ENCODE measurements around the gene SERTM2. TPM values are rescaled to one million over a fixed set of nuclear protein-coding genes. Genes with fewer than 3 reads are reported as not detected.
A peak's percentile ranks its signal among the peaks of the same experiment; 100 is the strongest.

The SERTM2 gene
- polyA plus RNA-seq (2013, experiment 1 of 2), result 3.4 TPM
- polyA plus RNA-seq (2013, experiment 2 of 2), result 3.3 TPM

DNA sequence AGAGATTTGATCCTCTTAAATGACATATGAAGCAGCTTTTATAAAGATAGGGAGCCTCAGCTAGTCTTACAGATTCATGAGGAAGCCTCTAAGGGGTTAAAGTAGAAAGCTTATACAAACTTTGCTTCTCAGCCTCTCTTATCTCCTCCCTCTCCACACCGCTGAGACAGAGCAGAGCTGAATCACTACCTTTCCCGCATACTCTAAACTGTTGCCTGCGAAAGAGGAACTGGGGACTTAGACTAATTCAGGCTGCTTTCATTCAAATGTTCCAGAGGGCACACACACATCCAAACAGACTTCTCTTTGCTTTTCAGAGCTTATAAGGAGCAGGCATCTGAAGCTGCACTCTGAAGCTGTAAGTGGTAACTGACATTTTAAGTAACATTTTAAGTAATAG lies at the start of gene SERTM2:
Gene SERTM2, plus strand, starts transcription at position 169 of the 400 bp plus-strand sequence. CDS start 7,213 bp downstream, outside the sequence.
- Histone ChIP-seq H2BK5ac (ENCODE audit: low read depth, low read length, poor library complexity, severe bottlenecking) (no peak within 1 kb of the TSS), H3K4me1 (ENCODE audit: control insufficient read depth, insufficient read depth, low read depth, low read length) (no peaks in the 10 kb centered on the region), H4K8ac (ENCODE audit: low read length) (no peak within 1 kb of the TSS), H3K18ac (ENCODE audit: low read depth in 1 of 2, low read length in 2 of 2) (no peak within 1 kb of the TSS), H3K9me3 (ENCODE audit: control insufficient read depth, low read length) (no peaks in the 10 kb centered on the region), H3K27ac (ENCODE audit: low read length, poor library complexity, severe bottlenecking) (no peak within 1 kb of the TSS), H3K27me3 (ENCODE audit: control insufficient read depth in 1 of 2, insufficient read depth in 1 of 2, low read length in 2 of 2) (peaks cover 0 to 14% of the 10 kb centered on the region in 2 experiments), H3K9ac (ENCODE audit: low read length) (peak within 1 kb of the TSS; percentile 27), H3K4ac (ENCODE audit: low read depth in 1 of 2, low read length in 2 of 2) (no peak within 1 kb of the TSS), H3K79me1 (replicated peaks; ENCODE audit: low read length, poor library complexity, severe bottlenecking) (no peaks in the 10 kb centered on the region), H2BK120ac (ENCODE audit: low read depth, low read length) (no peak within 1 kb of the TSS), H3K4me3 (ENCODE audit: insufficient read depth in 1 of 2, low read depth in 1 of 2, low read length in 2 of 2) (peak within 1 kb of the TSS in 1 of 2 experiments; percentile 8), H3K14ac (ENCODE audit: low read length in 2 of 2) (no peak within 1 kb of the TSS), H3K23ac (ENCODE audit: low read length in 2 of 2) (no peak within 1 kb of the TSS), H2BK15ac (ENCODE audit: low read depth, poor library complexity, severe bottlenecking) (no peak within 1 kb of the TSS), H4K91ac (ENCODE audit: low read length) (no peak within 1 kb of the TSS), H3K36me3 (ENCODE audit: control insufficient read depth in 1 of 2, insufficient read depth in 2 of 2, low read depth in 1 of 2, low read length in 2 of 2) (no peaks in the 10 kb centered on the region), H2AFZ (ENCODE audit: low read depth, low read length) (no peak within 1 kb of the TSS), H2AK5ac (ENCODE audit: low read length, severe bottlenecking) (no peak within 1 kb of the TSS), H2BK12ac (ENCODE audit: low read length in 2 of 2) (no peak within 1 kb of the TSS), H3K4me2 (ENCODE audit: low read length, poor library complexity, severe bottlenecking) (no peak within 1 kb of the TSS)
- 3% methylated on average over 3 of the region's 3 CpGs for WGBS
- peak; percentile 71 for DNase-seq

DNA sequence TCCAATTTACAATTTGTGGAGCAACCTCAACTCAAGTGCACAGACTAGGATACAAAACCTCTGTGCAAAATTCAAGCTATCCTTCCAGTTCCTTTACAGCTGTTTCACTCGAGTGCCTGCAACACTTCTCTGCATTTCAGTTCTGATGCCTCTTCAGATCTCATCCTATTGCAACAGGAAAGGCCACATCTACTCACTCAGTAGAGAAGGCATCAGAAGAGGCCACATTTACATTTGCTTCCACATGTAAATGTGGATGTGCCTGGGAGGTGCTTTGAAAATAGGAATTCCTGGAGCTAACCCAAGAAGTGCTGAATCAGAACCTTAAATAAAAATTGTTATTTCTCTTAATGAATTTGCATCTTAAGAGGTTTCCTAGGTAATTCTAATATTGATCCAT lies 45.8 kb upstream of the SERTM2 start:
- H3K18ac ChIP-seq (ENCODE audit: low read depth in 1 of 2, low read length in 2 of 2), result no peak overlapping the region
- H2BK12ac ChIP-seq (ENCODE audit: low read length in 2 of 2), result no peak overlapping the region
- H4K8ac ChIP-seq (ENCODE audit: low read length), result no peak overlapping the region
- H2AK5ac ChIP-seq (ENCODE audit: low read length, severe bottlenecking), result no peak overlapping the region
- DNase-seq, result no peak
- no peaks in the 10 kb centered on the region for H3K79me1 ChIP-seq (replicated peaks; ENCODE audit: low read length, poor library complexity, severe bottlenecking)
- H3K4me2 ChIP-seq (ENCODE audit: low read length, poor library complexity, severe bottlenecking), result no peak overlapping the region
- WGBS, result 100% methylated on average over 1 of the region's 1 CpG
- H3K9me3 ChIP-seq (ENCODE audit: control insufficient read depth, low read length), result no peaks in the 10 kb centered on the region
- no peak overlapping the region for H3K27ac ChIP-seq (ENCODE audit: low read length, poor library complexity, severe bottlenecking)
- no peaks in the 10 kb centered on the region for H3K36me3 ChIP-seq (ENCODE audit: control insufficient read depth in 1 of 2, insufficient read depth in 2 of 2, low read depth in 1 of 2, low read length in 2 of 2)
- H2AFZ ChIP-seq (ENCODE audit: low read depth, low read length), result no peak overlapping the region
- no peak overlapping the region for H2BK5ac ChIP-seq (ENCODE audit: low read depth, low read length, poor library complexity, severe bottlenecking)
- H2BK15ac ChIP-seq (ENCODE audit: low read depth, poor library complexity, severe bottlenecking), result no peak overlapping the region
- H3K23ac ChIP-seq (ENCODE audit: low read length in 2 of 2), result no peak overlapping the region
- H3K27me3 ChIP-seq (ENCODE audit: control insufficient read depth in 1 of 2, insufficient read depth in 1 of 2, low read length in 2 of 2), result peaks cover 0 to 19% of the 10 kb centered on the region in 2 experiments
- no peak overlapping the region for H4K91ac ChIP-seq (ENCODE audit: low read length)
- no peak overlapping the region for H2BK120ac ChIP-seq (ENCODE audit: low read depth, low read length)
- no peak overlapping the region for H3K9ac ChIP-seq (ENCODE audit: low read length)
- no peak overlapping the region for H3K14ac ChIP-seq (ENCODE audit: low read length in 2 of 2)
- no peak overlapping the region for H3K4me3 ChIP-seq (ENCODE audit: insufficient read depth in 1 of 2, low read depth in 1 of 2, low read length in 2 of 2)
- H3K4ac ChIP-seq (ENCODE audit: low read depth in 1 of 2, low read length in 2 of 2), result no peak overlapping the region
- no peaks in the 10 kb centered on the region for H3K4me1 ChIP-seq (ENCODE audit: control insufficient read depth, insufficient read depth, low read depth, low read length)

DNA sequence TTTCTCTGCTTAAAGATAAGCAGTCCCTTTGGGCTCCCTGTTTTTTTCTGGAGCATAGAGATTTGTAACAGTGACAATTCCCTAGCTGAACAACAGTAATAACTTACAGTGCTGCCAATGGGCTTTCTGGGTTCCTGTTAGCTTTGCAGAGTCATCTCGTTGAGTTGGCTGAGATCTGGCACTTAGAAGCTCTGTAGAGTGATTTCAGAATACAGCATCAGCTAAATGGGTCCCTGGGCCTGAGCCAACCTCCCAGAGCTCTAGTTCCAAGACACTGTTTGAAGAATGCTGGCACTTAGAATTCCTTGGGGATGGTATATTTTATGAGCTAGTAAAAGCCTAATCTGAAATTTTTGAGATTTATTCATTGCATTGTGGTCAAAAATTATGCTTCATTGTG lies 43.5 kb upstream of the SERTM2 start:
- H3K27me3 ChIP-seq (ENCODE audit: control insufficient read depth in 1 of 2, insufficient read depth in 1 of 2, low read length in 2 of 2), result peaks cover 0 to 22% of the 10 kb centered on the region in 2 experiments
- DNase-seq, result no peak
- no peak overlapping the region for H3K4ac ChIP-seq (ENCODE audit: low read depth in 1 of 2, low read length in 2 of 2)
- no peak overlapping the region for H3K4me3 ChIP-seq (ENCODE audit: insufficient read depth in 1 of 2, low read depth in 1 of 2, low read length in 2 of 2)
- H3K23ac ChIP-seq (ENCODE audit: low read length in 2 of 2), result no peak overlapping the region
- H3K4me1 ChIP-seq (ENCODE audit: control insufficient read depth, insufficient read depth, low read depth, low read length), result no peaks in the 10 kb centered on the region
- H2BK5ac ChIP-seq (ENCODE audit: low read depth, low read length, poor library complexity, severe bottlenecking), result no peak overlapping the region
- H2BK12ac ChIP-seq (ENCODE audit: low read length in 2 of 2), result no peak overlapping the region
- H4K8ac ChIP-seq (ENCODE audit: low read length), result no peak overlapping the region
- no peak overlapping the region for H3K18ac ChIP-seq (ENCODE audit: low read depth in 1 of 2, low read length in 2 of 2)
- 28% methylated on average over 1 of the region's 1 CpG for WGBS
- no peak overlapping the region for H2BK120ac ChIP-seq (ENCODE audit: low read depth, low read length)
- H3K9me3 ChIP-seq (ENCODE audit: control insufficient read depth, low read length), result no peaks in the 10 kb centered on the region
- H3K14ac ChIP-seq (ENCODE audit: low read length in 2 of 2), result no peak overlapping the region
- no peak overlapping the region for H4K91ac ChIP-seq (ENCODE audit: low read length)
- H3K4me2 ChIP-seq (ENCODE audit: low read length, poor library complexity, severe bottlenecking), result no peak overlapping the region
- no peaks in the 10 kb centered on the region for H3K36me3 ChIP-seq (ENCODE audit: control insufficient read depth in 1 of 2, insufficient read depth in 2 of 2, low read depth in 1 of 2, low read length in 2 of 2)
- H2AK5ac ChIP-seq (ENCODE audit: low read length, severe bottlenecking), result no peak overlapping the region
- no peak overlapping the region for H2BK15ac ChIP-seq (ENCODE audit: low read depth, poor library complexity, severe bottlenecking)
- no peak overlapping the region for H2AFZ ChIP-seq (ENCODE audit: low read depth, low read length)
- H3K9ac ChIP-seq (ENCODE audit: low read length), result no peak overlapping the region
- H3K79me1 ChIP-seq (replicated peaks; ENCODE audit: low read length, poor library complexity, severe bottlenecking), result no peaks in the 10 kb centered on the region
- no peak overlapping the region for H3K27ac ChIP-seq (ENCODE audit: low read length, poor library complexity, severe bottlenecking)

DNA sequence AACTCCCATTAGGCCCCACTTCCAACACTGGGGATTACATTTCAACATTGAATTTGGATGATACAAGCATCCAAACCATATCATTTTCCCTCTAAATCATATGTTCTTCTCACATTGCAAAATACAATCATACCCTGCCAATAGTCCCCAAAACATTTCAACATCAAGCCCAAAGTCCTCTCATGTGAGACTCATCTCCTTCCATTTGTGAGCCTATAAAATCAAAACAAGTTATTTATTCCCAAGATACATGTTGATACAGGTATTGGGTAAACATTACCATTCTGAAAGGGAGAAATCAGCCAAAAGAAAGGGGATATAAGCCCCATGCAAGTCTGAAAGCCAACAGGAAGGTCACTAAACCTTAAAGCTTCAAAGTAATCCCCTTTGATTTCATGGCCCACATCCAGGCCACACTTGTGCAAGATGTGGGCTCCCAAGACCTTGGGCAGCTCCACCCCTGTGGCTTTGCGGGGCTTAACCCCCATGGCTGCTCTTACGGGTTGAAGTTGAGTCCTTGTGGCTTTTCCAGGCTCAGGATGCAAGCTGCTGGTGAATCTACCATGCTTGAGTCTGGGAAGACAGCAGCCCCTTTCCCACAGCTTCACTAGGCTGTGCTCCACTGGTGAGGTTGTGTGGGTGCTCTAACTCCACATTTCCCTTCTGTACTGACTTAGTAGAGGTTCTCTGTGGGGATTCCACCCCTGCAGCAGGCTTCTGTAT lies 40.6 kb upstream of the SERTM2 start:
- H3K23ac ChIP-seq (ENCODE audit: low read length in 2 of 2), result no peak overlapping the region
- no peaks in the 10 kb centered on the region for H3K36me3 ChIP-seq (ENCODE audit: control insufficient read depth in 1 of 2, insufficient read depth in 2 of 2, low read depth in 1 of 2, low read length in 2 of 2)
- H3K4me1 ChIP-seq (ENCODE audit: control insufficient read depth, insufficient read depth, low read depth, low read length), result no peaks in the 10 kb centered on the region
- 100% methylated on average over 2 of the region's 2 CpGs for WGBS
- no peak overlapping the region for H2BK5ac ChIP-seq (ENCODE audit: low read depth, low read length, poor library complexity, severe bottlenecking)
- DNase-seq, result no peak
- H3K27me3 ChIP-seq (ENCODE audit: control insufficient read depth in 1 of 2, insufficient read depth in 1 of 2, low read length in 2 of 2), result peaks cover 0 to 28% of the 10 kb centered on the region in 2 experiments
- H2BK15ac ChIP-seq (ENCODE audit: low read depth, poor library complexity, severe bottlenecking), result no peak overlapping the region
- no peak overlapping the region for H2BK120ac ChIP-seq (ENCODE audit: low read depth, low read length)
- H4K91ac ChIP-seq (ENCODE audit: low read length), result no peak overlapping the region
- H2AFZ ChIP-seq (ENCODE audit: low read depth, low read length), result no peak overlapping the region
- no peak overlapping the region for H3K4me2 ChIP-seq (ENCODE audit: low read length, poor library complexity, severe bottlenecking)
- no peak overlapping the region for H2BK12ac ChIP-seq (ENCODE audit: low read length in 2 of 2)
- no peak overlapping the region for H3K27ac ChIP-seq (ENCODE audit: low read length, poor library complexity, severe bottlenecking)
- H3K4me3 ChIP-seq (ENCODE audit: insufficient read depth in 1 of 2, low read depth in 1 of 2, low read length in 2 of 2), result no peak overlapping the region
- H4K8ac ChIP-seq (ENCODE audit: low read length), result no peak overlapping the region
- no peak overlapping the region for H3K14ac ChIP-seq (ENCODE audit: low read length in 2 of 2)
- no peak overlapping the region for H3K9ac ChIP-seq (ENCODE audit: low read length)
- no peak overlapping the region for H3K18ac ChIP-seq (ENCODE audit: low read depth in 1 of 2, low read length in 2 of 2)
- H3K79me1 ChIP-seq (replicated peaks; ENCODE audit: low read length, poor library complexity, severe bottlenecking), result no peaks in the 10 kb centered on the region
- H3K4ac ChIP-seq (ENCODE audit: low read depth in 1 of 2, low read length in 2 of 2), result no peak overlapping the region
- H3K9me3 ChIP-seq (ENCODE audit: control insufficient read depth, low read length), result no peaks in the 10 kb centered on the region
- no peak overlapping the region for H2AK5ac ChIP-seq (ENCODE audit: low read length, severe bottlenecking)

Data from mesenchymal stem cell (in vitro differentiated cells and primary cell).